HEK293T (cell line): ENCODE results near the gene RBM10.

Source experiments
- ARNT ChIP-seq: fragments of 450-650 bp; IDR thresholded peaks from 2 replicates; pipeline ENCODE4 v1.6.1; 2017; ENCODE audit warnings: mild to moderate bottlenecking
- CTBP1 ChIP-seq: fragments of 450-650 bp; IDR thresholded peaks from 2 replicates; pipeline ENCODE4 v1.6.1; 2016; ENCODE audit warnings: borderline replicate concordance
- SP1 ChIP-seq: fragments of 450-650 bp; IDR thresholded peaks from 2 replicates; pipeline ENCODE4 v1.6.1; 2017
- ZNF384 ChIP-seq: fragments of 450-650 bp; IDR thresholded peaks from 2 replicates; pipeline ENCODE4 v1.6.1; 2016

GRCh38 chrX:47218920-47219815, 74.1 kb downstream of the RBM10 start:
- TF ChIP-seq CTBP1: no peak
- TF ChIP-seq ARNT: no peak
- TF ChIP-seq SP1: no peak
- TF ChIP-seq ZNF384: no peak
